HG03139 (cell line): Measurements from ENCODE around the gene GSC.

Experiments
- ATAC-seq: cut with Tn5 transposase; IDR thresholded peaks from one replicate; pipeline ENCODE4 v1.9.1; 2021; ENCODE audit not compliant: unreplicated experiment

The GSC gene

GRCh38 chr14:94772548-94772947 lies 2.6 kb upstream of the GSC start:
- ATAC-seq, result no peak

DNA sequence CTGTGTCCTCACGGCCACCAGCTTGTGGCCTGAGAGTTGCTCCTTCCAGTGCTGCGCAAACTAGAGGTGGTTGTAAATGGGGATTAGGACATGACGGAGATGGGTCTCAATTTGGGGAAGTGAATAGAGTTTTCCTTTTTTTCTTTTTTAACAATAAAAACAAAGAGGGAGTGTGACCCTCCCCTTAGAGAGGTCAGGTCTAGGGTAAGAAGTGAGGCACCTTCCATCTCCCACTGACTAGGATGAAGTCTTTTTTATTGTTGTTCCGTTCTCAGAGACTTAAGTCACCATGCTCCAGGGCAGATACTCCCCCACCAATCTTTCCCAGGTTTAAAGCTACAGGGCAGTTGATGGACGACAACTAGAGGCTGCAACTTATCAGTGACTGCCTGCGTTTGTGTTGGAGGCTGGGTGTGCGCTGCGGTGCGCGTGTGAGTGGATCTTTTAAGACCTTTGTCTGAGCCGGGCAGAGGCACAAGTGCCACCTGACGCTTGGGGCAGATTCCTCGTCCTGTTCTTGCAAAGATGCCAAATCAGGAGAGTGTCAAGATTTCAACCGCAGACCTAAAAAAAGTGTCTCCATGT lies 2.1 kb upstream of the GSC start:
- ATAC-seq, result no peak

DNA sequence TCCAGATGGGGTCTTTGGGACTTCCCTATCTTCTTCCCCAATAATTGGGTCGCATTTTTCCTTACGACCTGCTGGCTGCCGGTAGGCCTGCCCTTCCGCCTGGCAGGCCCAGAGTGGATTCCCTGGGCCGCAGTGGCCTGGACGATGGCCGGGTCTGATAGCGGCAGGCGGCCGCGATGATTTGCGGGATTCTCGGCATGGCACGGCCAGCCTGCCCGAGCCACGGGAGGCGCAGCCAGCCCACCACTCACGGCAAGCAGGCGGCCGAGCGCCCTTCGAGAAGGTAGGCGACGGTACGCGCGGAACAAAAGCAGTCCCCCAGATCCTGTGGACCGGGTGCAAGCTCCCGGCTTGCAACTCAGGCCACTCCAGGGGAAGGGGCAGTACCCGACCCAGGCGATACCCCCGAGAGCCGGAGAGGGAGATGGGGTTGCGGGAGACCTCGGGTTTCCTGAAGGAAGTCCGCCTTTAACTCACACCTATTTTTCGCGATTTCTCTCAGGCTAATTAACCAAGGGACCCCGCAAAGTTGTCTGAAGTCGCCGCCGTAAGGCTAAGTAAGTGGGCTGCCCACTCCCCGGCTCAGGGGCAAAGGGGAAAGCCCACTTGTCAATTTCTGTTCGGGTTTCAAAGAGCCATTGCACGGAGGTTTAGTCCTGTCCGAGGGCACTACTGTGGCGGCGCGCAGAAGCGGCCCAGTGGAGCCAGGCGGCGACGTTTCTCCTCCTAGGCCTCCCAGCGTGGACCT lies 1.4 kb upstream of the GSC start:
- ATAC-seq, result no peak

DNA sequence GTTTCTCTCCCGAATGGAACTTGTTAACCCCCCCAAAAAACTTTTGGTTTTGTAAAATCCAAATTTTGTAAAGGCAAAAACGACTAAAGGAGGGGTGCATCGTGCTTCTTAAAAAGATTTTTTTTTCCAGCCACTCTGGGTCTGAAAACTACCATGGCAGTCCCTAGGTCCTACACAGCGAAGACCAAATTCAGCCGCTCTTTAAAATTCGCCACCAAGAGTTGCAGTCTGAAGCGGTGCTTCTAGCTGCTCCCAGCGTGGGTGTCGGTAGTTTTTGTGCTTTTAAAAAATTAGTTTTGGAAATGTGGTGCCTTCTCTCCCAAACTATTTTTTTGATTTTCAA lies 873 bp upstream of the GSC start:
- no peak for ATAC-seq

DNA sequence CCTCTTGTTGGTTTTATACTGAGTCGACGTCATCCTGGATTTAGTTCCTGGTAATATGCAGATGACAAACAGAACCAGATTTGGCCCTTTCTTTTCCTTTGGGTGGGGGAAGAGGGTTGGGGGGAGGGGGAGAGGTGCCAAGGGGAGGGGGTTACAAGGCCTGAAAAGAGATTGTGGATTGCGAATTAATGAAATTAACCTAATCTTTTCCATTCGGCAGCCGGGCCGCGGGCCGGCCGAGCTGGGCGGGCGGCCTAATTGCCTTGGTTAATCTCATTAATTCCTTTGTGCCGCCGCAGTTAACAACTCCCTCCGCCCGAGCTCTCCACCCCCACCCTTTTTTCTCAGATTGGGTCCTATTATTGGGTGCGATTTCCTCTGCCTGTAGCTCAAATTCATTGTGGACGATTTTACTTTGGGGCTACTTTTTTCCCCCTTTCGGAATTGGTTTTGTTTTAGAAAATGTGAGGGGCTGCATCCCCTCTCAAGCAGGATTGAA lies 387 bp upstream of the GSC start:
- no peak for ATAC-seq

- no peak for ATAC-seq
Measured at GRCh38 chr14:94768521-94769390, 1.2 kb downstream of the GSC start.

DNA sequence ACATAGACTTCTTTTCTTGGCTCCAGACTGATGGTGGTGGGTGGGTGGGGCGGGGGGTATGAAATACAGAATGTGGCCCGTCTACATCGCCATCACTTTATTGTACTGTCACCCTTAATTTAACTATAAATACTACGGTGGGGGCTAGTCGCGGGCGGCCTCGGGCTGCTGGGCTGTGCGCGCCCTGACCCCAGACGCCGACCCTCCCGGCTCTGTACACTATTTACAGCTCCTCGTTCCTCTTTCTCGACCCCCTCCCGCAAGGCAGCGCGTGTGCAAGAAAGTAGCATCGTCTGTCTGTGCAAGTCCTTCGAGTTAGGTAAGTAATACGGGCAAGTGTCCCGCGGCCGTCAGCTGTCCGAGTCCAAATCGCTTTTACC lies 1.8 kb downstream of the GSC start:
- ATAC-seq, result no peak

- ATAC-seq, result no peak
Measured at GRCh38 chr14:94767321-94767878, 2.5 kb downstream of the GSC start.

GRCh38 chr14:94764573-94764972 lies 5.3 kb downstream of the GSC start:
- no peak for ATAC-seq

DNA sequence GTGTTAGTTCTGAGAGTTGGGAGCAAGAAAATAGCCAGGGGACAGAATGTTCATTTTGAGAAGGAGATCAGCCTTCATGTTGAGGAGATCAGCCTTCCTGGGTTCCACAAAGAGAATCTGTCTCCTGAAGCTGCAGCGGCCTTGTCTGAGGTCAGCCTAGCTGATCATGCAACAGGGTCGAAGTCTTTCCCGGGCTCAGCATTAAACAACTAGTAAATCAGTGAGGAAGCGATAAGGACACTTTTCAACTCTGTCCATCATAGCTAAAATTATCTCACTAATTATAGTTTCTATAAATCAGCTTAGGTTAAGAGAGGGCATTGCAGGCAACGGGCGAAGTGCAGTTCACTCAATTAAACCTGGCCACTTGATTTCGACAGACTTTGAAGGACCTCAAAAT lies 7.5 kb downstream of the GSC start:
- no peak for ATAC-seq

DNA sequence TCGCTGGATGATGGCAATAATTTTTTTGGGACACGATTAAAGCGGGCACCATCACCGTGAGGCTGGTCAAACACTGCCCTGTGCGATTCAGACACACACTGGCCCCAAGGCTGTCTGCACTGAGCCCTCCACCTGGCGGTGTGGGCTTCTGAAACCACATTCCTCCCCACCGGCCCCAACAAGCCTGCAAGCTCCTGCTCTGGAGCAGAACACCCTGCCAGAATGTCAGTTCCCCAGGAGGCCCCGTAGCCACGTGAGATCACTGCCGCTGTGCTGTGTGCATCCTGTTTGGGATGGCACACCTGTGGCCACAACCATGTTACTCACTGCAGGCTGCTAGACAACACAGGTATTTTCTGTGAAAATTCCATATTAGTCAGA lies 7.9 kb downstream of the GSC start:
- ATAC-seq, result no peak

DNA sequence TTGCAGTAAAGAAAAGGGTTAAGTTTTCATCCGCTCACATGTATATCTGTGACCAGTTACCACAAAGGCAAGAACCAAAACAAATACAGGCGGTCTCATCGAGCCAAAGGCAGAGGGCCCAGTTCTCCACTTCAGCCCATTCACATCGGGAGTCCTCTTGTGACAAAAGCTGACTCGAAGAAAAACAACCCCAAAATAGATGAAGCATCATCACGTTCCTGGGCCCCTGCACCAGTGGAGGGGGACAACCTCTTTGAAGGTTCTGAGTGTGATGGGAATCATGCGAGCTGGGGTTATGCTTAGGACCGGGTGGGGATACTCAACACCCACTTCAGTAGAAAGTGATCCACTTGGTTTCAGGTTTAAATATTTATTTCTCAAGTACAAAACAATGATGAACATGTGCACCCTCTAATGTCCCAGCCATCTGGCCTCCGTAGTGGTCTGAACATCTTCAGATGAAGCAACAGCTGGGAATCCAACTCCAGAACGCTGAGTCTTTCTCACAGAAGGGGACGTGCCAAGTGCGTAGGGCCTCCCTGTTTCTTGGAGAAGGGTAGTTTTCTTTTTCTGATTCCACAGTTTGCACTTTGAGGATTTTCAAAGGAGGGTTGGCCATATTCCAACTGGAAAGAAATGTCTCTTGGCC lies 8.4 kb downstream of the GSC start:
- no peak for ATAC-seq

- ATAC-seq, result no peak
Measured at GRCh38 chr14:94756310-94756882, 13.5 kb downstream of the GSC start.

- ATAC-seq, result no peak
Measured at GRCh38 chr14:94754391-94754942, 15.4 kb downstream of the GSC start.

GRCh38 chr14:94752591-94753436 lies 17.1 kb downstream of the GSC start:
- ATAC-seq, result no peak

DNA sequence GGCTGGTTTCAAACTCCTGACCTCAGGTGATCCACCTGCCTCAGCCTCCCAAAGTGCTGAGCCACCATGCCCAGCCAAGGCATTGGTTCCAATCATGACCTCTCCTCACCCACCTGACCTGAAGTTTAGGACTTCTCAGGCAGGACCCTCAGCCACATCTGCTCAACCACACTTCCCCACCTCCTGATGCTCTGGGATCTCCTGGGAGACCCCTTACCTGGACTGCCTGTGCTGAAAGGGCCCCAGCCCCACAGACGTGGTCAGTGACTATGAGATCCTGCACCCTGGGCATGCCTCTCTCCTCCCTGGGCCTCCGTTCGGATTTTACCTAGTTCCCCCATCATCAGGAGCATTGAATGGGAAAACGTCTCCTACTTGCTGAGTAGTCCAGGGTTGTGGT lies 18.0 kb downstream of the GSC start:
- no peak for ATAC-seq

DNA sequence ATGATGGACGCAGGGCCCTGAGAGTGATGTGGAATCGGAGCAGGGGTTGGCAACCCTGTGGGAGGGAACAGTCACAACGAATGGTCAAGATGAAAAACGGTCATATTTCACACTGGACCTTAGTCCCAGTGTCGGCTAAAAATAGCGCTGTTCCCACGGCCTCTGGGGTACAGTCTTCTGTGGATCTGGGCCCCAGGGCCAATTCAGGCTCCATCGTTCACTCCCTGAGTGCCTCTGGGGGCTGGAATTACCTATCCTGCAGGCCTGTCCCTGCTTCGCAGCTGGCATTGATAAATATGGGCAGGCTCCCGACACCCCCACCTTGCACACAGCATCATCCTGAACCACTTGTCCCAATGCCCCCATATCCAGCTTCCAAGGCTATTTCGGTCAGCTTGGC lies 18.6 kb downstream of the GSC start:
- no peak for ATAC-seq

- no peak for ATAC-seq
Measured at GRCh38 chr14:94750371-94750770, 19.5 kb downstream of the GSC start.

- ATAC-seq, result no peak
Measured at GRCh38 chr14:94748667-94749347, 21.1 kb downstream of the GSC start.
